Ovary (tissue), 3 donors: ENCODE data around the gene CAPN5.

Source experiments
- EP300 ChIP-seq: sonication (generic); formaldehyde crosslinking; IDR thresholded peaks from one replicate; pipeline ENCODE4 v1.6.1; 2017; ENCODE audit warnings: antibody characterized with exemption
- TF ChIP-seq, protein P1 (sequence below), 3 donors: fragments of 450-650 bp in 2 of 3; fragments of 200-600 bp in 1 of 3; IDR thresholded peaks; one replicate each; pipeline versions ENCODE4 v1.5.1 to v1.8.0; 2016 to 2022; ENCODE audit warnings: antibody characterized with exemption in 3 of 3, mild to moderate bottlenecking in 1 of 3
- donor health status: DM: no; HTN: no; CAD: no.

DNA sequence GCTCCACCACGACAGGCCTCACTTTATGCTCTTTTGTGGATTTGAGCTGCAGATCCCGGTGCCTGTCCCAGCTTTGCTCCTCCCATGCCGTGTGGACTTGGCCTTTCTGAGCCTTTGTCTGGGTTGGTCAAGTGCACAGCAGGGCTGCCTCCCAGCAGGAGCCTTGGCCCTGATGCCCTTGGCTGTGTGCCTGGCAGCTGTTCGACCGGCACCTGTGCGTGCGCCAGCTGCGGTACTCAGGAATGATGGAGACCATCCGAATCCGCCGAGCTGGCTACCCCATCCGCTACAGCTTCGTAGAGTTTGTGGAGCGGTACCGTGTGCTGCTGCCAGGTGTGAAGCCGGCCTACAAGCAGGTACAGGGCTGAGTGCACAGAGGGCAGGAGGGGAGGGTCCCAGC is 107.8 kb downstream of the CAPN5 start:
- TF ChIP-seq, protein P1, sequence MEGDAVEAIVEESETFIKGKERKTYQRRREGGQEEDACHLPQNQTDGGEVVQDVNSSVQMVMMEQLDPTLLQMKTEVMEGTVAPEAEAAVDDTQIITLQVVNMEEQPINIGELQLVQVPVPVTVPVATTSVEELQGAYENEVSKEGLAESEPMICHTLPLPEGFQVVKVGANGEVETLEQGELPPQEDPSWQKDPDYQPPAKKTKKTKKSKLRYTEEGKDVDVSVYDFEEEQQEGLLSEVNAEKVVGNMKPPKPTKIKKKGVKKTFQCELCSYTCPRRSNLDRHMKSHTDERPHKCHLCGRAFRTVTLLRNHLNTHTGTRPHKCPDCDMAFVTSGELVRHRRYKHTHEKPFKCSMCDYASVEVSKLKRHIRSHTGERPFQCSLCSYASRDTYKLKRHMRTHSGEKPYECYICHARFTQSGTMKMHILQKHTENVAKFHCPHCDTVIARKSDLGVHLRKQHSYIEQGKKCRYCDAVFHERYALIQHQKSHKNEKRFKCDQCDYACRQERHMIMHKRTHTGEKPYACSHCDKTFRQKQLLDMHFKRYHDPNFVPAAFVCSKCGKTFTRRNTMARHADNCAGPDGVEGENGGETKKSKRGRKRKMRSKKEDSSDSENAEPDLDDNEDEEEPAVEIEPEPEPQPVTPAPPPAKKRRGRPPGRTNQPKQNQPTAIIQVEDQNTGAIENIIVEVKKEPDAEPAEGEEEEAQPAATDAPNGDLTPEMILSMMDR (IDR thresholded peaks at IDR 0.05) = no peak
- no peak for TF ChIP-seq EP300
